ENCODE measurements around the gene DMD. TPM values are rescaled to one million over a fixed set of nuclear protein-coding genes. Genes with fewer than 3 reads are reported as not detected.

The DMD gene
- total RNA-seq, 2 experiments from 2014 or later, result 0.14 to 0.37 TPM

DNA sequence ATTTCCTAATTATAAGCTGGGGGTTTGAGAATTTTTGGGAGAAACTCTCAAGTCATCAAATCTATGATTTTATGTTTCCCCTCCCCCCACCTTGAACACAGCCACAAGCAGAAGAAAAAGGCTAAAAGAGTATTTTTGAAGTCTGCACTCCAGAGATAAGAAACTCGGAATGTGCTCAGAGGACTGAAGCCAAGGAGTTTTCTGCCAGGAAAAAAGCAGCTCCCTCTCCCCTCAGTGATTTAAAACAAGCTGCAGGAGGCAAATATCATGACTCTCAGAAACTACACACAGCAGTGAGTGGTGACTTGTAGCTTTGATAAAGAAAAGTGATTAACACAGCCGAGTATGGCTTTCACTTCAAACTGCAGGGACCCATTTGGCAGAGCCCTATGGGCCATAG lies 1339.3 kb downstream of the DMD start:
- Mint-ChIP-seq H3K27me3 (ENCODE audit: low read depth) (no peaks in the 10 kb centered on the region), H3K4me1 (ENCODE audit: low read depth) (no peaks in the 10 kb centered on the region), H3K4me3 (no peak overlapping the region), H3K36me3 (ENCODE audit: low read depth) (no peaks in the 10 kb centered on the region), H3K9me3 (no peaks in the 10 kb centered on the region), H3K27ac (no peak overlapping the region)
- intact Hi-C loops (cut with micrococcal nuclease), result no loop called here
- CTCF ChIA-PET, result no interaction called here
- no peak for DNase-seq

DNA sequence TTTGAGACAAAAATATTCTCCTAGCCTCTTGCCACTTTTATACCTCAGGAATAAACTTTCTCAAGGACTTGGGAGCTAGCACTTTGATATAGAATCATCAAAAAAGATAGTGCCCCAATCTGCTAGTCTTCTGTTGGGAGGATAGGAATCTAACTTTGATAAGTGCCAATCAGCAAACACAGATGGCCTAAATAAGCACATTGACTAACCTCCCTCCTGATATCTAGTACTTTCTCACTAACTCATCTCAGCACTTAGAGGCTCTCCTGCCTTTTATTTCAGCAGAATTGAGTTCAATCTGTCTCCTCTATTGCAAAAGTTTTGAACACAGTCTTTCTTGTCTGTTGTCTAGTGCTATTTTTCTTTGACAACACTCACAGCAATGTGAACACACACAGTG lies 1341.1 kb downstream of the DMD start:
- CTCF ChIA-PET, result no interaction called here
- H3K9me3 Mint-ChIP-seq, result no peaks in the 10 kb centered on the region
- H3K4me1 Mint-ChIP-seq (ENCODE audit: low read depth), result no peaks in the 10 kb centered on the region
- no peak overlapping the region for H3K27ac Mint-ChIP-seq
- H3K4me3 Mint-ChIP-seq, result no peak overlapping the region
- intact Hi-C loops (cut with micrococcal nuclease), result no loop called here
- H3K36me3 Mint-ChIP-seq (ENCODE audit: low read depth), result no peaks in the 10 kb centered on the region
- DNase-seq, result no peak
- no peaks in the 10 kb centered on the region for H3K27me3 Mint-ChIP-seq (ENCODE audit: low read depth)

DNA sequence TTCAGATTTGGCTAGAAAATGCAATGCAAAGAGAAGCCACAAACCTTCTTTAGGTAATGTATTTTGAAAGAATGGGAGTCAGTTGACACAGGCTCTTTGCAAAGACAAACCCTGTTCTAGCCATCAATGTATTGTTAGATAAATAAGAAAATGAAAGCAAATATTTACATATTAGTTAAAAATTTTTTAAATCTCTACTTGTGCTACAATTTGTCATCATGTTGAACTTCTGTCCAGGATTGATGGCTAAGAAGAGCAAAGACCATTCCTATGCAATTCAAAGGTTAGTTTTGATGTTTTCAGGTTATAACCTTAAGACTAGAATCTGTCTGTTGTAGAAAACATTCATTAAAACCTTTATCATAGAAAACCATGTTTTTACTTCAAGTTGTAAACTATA lies 1350.7 kb downstream of the DMD start:
- Mint-ChIP-seq H3K4me3 (no peak overlapping the region), H3K9me3 (no peaks in the 10 kb centered on the region)
- CTCF ChIA-PET, result no interaction called here

DNA sequence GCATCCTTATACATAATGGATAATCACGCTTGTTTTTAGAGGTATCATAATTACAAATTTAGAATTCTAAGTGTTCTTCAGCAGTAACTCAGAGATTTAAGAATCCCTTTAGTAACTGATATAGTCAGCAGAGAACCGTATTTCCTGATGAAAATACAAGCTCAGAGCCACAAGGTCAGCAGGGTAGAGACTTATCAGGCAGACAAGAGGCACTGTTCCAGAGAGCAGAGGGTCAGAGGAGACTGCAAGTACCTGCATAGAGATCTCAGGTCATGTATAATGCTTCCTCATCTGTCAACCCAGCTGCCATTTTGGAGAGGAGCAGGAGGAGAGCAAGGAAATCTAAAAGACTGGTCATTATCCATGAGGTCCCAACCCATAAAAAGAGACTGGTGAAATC lies 1352.4 kb downstream of the DMD start:
- Mint-ChIP-seq H3K36me3 (ENCODE audit: low read depth) (no peaks in the 10 kb centered on the region), H3K4me1 (ENCODE audit: low read depth) (no peaks in the 10 kb centered on the region), H3K4me3 (no peak overlapping the region), H3K9me3 (no peaks in the 10 kb centered on the region), H3K27ac (no peak overlapping the region), H3K27me3 (ENCODE audit: low read depth) (no peaks in the 10 kb centered on the region)
- no peak for DNase-seq
- CTCF ChIA-PET, result no interaction called here
- intact Hi-C loops (cut with micrococcal nuclease), result no loop called here

More for the DNA sequence above, 1350.7 kb downstream of the DMD start:
- H3K4me1 Mint-ChIP-seq (ENCODE audit: low read depth), result no peaks in the 10 kb centered on the region
- no peaks in the 10 kb centered on the region for H3K36me3 Mint-ChIP-seq (ENCODE audit: low read depth)
- no peaks in the 10 kb centered on the region for H3K27me3 Mint-ChIP-seq (ENCODE audit: low read depth)
- DNase-seq, result no peak
- H3K27ac Mint-ChIP-seq, result no peak overlapping the region
- intact Hi-C loops (cut with micrococcal nuclease), result no loop called here

DNA sequence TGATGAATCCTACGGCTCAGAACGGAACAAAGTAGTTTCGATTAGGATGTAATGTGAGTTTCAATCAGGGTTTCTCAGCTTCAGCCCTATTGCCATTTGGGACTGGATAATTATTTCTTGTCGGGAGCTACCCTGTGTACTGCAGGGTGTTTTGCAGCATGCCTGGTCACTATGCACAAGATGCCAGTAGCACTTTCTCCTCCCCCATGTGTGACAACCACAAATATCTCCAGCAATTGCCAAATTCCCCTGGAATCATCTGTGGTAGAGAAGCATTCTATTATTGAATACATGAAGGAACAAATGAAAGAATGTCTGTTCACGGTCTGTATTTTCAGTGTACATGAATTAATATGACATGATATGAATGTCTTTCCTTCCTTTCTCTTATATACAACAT lies 1356.6 kb downstream of the DMD start:
- Mint-ChIP-seq H3K27ac (no peak overlapping the region), H3K27me3 (ENCODE audit: low read depth) (no peaks in the 10 kb centered on the region), H3K9me3 (peaks cover 4% of the 10 kb centered on the region), H3K4me1 (ENCODE audit: low read depth) (no peaks in the 10 kb centered on the region), H3K4me3 (no peak overlapping the region), H3K36me3 (ENCODE audit: low read depth) (no peaks in the 10 kb centered on the region)
- intact Hi-C loops (cut with micrococcal nuclease), result no loop called here
- CTCF ChIA-PET, result no interaction called here
- no peak for DNase-seq

DNA sequence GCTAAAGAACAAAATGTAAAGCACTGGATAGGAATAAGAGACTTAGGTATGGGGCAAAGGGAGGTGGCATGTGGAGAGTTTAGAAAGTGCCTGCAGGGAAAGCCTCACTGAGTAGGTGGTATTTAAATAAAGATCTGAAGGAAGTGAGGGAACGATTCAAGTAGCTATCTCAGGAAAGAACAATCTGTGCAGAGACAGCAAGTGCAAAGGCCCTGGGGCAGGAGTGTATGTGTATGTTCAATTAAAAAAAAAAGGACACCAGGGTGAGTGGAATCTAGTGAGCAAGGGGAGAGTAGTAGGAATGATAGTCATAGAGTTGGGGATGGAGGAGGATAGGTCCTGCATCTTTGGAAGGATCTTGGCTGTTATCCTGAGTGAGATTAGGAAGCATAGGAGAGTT lies 1359.6 kb downstream of the DMD start:
- Mint-ChIP-seq H3K27ac (no peak overlapping the region), H3K27me3 (ENCODE audit: low read depth) (no peaks in the 10 kb centered on the region), H3K9me3 (peaks cover 4% of the 10 kb centered on the region), H3K4me3 (no peak overlapping the region), H3K4me1 (ENCODE audit: low read depth) (no peaks in the 10 kb centered on the region), H3K36me3 (ENCODE audit: low read depth) (no peaks in the 10 kb centered on the region)
- intact Hi-C loops (cut with micrococcal nuclease), result no loop called here
- CTCF ChIA-PET, result no interaction called here
- no peak for DNase-seq

DNA sequence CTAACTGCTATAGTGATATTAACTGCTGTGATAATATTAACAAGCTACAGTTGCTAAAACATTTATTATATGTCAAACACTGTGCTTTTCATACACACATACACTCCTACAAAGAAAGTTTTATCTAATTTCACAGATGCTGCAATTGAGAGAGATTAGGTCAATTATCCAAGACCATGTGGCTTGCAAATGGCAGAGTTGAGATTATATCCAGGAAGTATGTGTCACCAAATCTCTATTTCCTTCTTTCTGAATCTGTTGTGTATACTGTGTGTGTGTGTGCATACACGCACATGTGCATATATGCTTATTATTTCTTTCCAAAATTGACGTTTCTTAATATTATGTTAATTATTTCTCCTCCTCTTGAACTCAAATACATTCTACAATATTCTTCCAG lies 1363.6 kb downstream of the DMD start:
- Mint-ChIP-seq H3K27me3 (ENCODE audit: low read depth) (no peaks in the 10 kb centered on the region), H3K27ac (no peak overlapping the region), H3K36me3 (ENCODE audit: low read depth) (no peaks in the 10 kb centered on the region), H3K4me1 (ENCODE audit: low read depth) (no peaks in the 10 kb centered on the region), H3K4me3 (no peak overlapping the region), H3K9me3 (peaks cover 4% of the 10 kb centered on the region)
- intact Hi-C loops (cut with micrococcal nuclease), result no loop called here
- CTCF ChIA-PET, result no interaction called here
- no peak for DNase-seq

DNA sequence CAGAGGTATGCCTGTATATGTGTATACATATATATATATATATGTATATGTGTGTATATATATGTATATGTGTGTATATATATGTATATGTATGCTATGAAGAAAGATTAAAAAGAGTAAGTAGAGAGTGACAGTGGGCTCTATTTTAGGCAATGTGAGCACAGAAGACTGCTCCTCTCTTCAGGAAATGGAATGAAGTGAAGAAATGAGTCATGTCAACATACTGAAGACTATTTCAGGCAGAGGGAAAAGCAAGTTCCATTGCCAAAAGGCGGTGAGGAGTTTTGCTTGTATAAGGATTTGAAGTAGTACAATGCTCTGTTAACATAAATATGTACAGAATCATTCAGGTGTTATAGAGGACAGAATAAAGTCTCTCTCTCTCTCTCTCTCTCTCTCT lies 1366.3 kb downstream of the DMD start:
- Mint-ChIP-seq H3K36me3 (ENCODE audit: low read depth) (no peaks in the 10 kb centered on the region), H3K4me1 (ENCODE audit: low read depth) (no peaks in the 10 kb centered on the region), H3K27me3 (ENCODE audit: low read depth) (no peaks in the 10 kb centered on the region), H3K9me3 (no peaks in the 10 kb centered on the region), H3K4me3 (no peak overlapping the region), H3K27ac (no peak overlapping the region)
- CTCF ChIA-PET, result no interaction called here
- intact Hi-C loops (cut with micrococcal nuclease), result no loop called here
- DNase-seq, result no peak

DNA sequence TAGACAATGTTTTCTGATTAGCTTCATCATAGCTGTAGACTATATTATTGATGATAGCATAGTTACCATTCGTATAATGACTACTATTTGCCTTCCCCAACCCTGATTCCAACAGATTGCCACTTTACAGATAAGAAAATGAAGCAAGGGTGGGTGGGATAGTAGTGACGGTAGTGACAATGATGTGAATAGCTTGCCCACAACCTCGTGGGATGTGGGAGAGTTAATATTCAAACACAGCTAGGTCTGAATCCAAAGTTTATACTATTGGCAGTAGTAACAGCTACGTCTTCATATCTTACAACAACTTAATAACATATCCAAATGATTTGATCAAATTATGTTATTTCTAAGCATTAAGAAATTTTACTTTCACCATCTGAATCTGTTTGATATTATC lies 1372.7 kb downstream of the DMD start:
- H3K4me1 Mint-ChIP-seq (ENCODE audit: low read depth), result no peaks in the 10 kb centered on the region
- intact Hi-C loops (cut with micrococcal nuclease), result no loop called here
- no peaks in the 10 kb centered on the region for H3K9me3 Mint-ChIP-seq
- no peak overlapping the region for H3K4me3 Mint-ChIP-seq
- H3K27me3 Mint-ChIP-seq (ENCODE audit: low read depth), result no peaks in the 10 kb centered on the region
- CTCF ChIA-PET, result no interaction called here
- H3K27ac Mint-ChIP-seq, result no peak overlapping the region
- H3K36me3 Mint-ChIP-seq (ENCODE audit: low read depth), result no peaks in the 10 kb centered on the region
- no peak for DNase-seq

DNA sequence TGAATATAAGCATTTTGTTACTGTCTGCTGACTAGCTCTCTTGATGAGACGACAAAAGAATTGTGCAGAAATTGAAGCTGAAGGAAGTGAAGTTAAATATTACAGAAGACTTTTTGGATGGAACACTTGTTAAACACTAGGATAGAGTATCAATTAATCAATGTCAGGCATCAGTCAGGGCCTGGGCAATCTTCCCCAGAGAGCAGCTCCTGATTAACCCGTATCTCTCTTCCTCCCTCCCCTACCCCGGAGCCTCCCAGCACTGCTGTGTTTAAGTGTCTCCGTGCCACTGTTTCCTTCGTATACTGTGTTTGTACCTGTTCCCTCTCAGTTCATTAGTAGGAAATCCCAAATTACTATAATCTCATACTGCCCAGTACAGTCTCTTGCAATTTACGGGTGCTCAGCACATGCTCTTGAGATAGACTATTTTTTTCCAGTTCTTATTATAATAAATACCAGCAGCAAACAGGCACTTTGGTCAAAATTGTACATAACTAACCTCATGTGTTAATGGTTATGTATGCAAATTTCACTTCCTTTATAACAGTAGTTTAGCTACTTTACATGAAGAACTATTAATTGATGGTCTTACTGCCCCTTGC lies 1373.8 kb downstream of the DMD start:
- no peak for DNase-seq
- CTCF ChIA-PET, result no interaction called here
- H3K36me3 Mint-ChIP-seq (ENCODE audit: low read depth), result no peaks in the 10 kb centered on the region
- no peaks in the 10 kb centered on the region for H3K4me1 Mint-ChIP-seq (ENCODE audit: low read depth)
- H3K9me3 Mint-ChIP-seq, result no peaks in the 10 kb centered on the region
- no peak overlapping the region for H3K27ac Mint-ChIP-seq
- intact Hi-C loops (cut with micrococcal nuclease), result no loop called here
- no peaks in the 10 kb centered on the region for H3K27me3 Mint-ChIP-seq (ENCODE audit: low read depth)
- H3K4me3 Mint-ChIP-seq, result no peak overlapping the region

DNA sequence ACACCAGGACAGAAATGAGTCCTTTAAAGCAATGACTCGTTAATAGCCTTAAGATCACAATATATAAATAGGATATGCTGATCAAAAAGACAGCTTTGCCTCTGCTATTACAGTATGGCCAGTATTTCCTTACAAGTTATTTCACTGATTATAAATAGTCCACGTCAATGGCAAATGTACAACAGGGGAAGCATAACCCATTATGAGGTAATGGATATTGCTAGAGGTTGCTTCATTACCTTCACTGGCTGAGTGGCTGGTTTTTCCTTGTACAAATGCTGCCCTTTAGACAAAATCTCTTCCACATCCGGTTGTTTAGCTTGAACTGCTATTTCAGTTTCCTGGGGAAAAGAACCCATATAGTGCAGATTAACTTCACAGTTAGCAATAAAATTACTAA lies 1374.9 kb downstream of the DMD start:
- H3K36me3 Mint-ChIP-seq (ENCODE audit: low read depth), result no peaks in the 10 kb centered on the region
- H3K4me1 Mint-ChIP-seq (ENCODE audit: low read depth), result no peaks in the 10 kb centered on the region
- H3K9me3 Mint-ChIP-seq, result no peaks in the 10 kb centered on the region
- H3K4me3 Mint-ChIP-seq, result no peak overlapping the region
- no peak overlapping the region for H3K27ac Mint-ChIP-seq
- intact Hi-C loops (cut with micrococcal nuclease), result no loop called here
- no peak for DNase-seq
- no peaks in the 10 kb centered on the region for H3K27me3 Mint-ChIP-seq (ENCODE audit: low read depth)
- CTCF ChIA-PET, result no interaction called here

DNA sequence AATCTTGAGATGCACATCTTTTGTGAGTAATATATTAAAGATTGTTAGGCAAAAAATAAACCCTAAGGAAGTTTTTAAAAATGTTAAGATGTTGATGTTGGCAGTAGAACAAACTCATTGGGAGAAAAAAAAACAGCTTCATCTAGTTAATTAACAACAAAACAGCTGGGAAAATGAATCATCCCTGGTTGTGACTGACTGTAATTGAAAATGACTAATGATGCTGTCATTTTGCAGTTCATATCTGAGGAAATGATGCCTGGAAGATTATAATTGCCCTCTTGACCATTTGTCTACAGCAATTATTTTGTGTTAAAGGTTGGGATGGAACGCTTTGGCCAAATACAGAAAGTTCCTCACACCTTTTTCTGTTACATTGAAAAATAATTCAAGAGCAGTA lies 1379.1 kb downstream of the DMD start:
- Mint-ChIP-seq H3K36me3 (ENCODE audit: low read depth) (no peaks in the 10 kb centered on the region), H3K4me3 (no peak overlapping the region), H3K9me3 (no peaks in the 10 kb centered on the region), H3K27me3 (ENCODE audit: low read depth) (no peaks in the 10 kb centered on the region), H3K4me1 (ENCODE audit: low read depth) (no peaks in the 10 kb centered on the region), H3K27ac (no peak overlapping the region)
- CTCF ChIA-PET, result no interaction called here
- intact Hi-C loops (cut with micrococcal nuclease), result no loop called here
- no peak for DNase-seq

DNA sequence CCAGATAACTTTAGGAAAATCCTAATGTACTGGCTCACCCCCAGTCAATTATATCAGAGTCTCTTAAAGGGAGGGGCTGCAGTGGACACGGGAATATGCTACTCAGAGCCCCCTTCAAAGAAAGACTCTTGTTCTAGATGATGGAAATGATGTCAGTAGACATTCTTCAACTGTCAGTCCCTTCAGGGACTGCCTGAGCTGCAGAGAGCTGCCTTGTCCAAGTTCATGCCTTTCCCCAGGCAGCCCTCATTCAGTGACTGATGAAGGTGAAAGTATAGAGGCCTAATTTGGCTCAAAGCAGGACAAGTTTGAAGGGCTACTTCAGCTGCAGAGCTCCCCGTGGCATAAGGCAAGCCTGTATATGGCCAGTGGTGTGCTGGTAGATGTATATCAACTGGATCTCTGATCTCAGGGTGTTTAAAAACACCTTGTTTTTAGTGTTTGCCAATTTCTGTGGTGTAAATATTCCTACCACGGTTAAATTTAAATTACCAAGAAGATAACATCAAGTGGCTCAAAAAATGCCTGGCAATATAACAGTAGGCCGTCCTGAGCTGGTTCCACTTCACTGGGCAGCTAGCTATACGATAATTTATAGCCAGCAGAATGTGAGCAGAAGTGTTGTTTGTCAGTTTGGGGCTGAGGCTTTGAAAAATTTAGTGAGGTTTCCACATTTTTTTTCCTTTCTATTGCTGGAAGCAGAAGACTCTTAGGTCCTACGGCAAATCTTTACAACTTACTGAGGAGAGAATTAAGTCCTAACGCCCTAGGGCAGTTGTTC lies 1390.7 kb downstream of the DMD start:
- no peaks in the 10 kb centered on the region for H3K4me1 Mint-ChIP-seq (ENCODE audit: low read depth)
- CTCF ChIA-PET, result no interaction called here

More for the DNA sequence above, 1390.7 kb downstream of the DMD start:
- no peak overlapping the region for H3K4me3 Mint-ChIP-seq
- H3K27me3 Mint-ChIP-seq (ENCODE audit: low read depth), result no peaks in the 10 kb centered on the region
- H3K9me3 Mint-ChIP-seq, result peaks cover 2% of the 10 kb centered on the region
- no peaks in the 10 kb centered on the region for H3K36me3 Mint-ChIP-seq (ENCODE audit: low read depth)
- DNase-seq, result no peak
- H3K27ac Mint-ChIP-seq, result no peak overlapping the region
- intact Hi-C loops (cut with micrococcal nuclease), result no loop called here
